Measurements from ENCODE around the gene ZBTB38.

Gene ZBTB38, protein sequence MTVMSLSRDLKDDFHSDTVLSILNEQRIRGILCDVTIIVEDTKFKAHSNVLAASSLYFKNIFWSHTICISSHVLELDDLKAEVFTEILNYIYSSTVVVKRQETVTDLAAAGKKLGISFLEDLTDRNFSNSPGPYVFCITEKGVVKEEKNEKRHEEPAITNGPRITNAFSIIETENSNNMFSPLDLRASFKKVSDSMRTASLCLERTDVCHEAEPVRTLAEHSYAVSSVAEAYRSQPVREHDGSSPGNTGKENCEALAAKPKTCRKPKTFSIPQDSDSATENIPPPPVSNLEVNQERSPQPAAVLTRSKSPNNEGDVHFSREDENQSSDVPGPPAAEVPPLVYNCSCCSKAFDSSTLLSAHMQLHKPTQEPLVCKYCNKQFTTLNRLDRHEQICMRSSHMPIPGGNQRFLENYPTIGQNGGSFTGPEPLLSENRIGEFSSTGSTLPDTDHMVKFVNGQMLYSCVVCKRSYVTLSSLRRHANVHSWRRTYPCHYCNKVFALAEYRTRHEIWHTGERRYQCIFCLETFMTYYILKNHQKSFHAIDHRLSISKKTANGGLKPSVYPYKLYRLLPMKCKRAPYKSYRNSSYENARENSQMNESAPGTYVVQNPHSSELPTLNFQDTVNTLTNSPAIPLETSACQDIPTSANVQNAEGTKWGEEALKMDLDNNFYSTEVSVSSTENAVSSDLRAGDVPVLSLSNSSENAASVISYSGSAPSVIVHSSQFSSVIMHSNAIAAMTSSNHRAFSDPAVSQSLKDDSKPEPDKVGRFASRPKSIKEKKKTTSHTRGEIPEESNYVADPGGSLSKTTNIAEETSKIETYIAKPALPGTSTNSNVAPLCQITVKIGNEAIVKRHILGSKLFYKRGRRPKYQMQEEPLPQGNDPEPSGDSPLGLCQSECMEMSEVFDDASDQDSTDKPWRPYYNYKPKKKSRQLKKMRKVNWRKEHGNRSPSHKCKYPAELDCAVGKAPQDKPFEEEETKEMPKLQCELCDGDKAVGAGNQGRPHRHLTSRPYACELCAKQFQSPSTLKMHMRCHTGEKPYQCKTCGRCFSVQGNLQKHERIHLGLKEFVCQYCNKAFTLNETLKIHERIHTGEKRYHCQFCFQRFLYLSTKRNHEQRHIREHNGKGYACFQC (N-terminal part only)

GRCh38 chr3:141368062-141368924 lies at the start of gene ZBTB38:
Gene ZBTB38, plus strand, starts transcription at chr3:141368504. Its CDS starts 73,885 bp downstream, at chr3:141442389.
- no peak for DNase-seq

- no peak for DNase-seq
Observed at GRCh38 chr3:141320399-141321108, 47.8 kb upstream of the ZBTB38 start.

- no peak for DNase-seq
Observed at GRCh38 chr3:141321109-141321497, 47.2 kb upstream of the ZBTB38 start.

DNA sequence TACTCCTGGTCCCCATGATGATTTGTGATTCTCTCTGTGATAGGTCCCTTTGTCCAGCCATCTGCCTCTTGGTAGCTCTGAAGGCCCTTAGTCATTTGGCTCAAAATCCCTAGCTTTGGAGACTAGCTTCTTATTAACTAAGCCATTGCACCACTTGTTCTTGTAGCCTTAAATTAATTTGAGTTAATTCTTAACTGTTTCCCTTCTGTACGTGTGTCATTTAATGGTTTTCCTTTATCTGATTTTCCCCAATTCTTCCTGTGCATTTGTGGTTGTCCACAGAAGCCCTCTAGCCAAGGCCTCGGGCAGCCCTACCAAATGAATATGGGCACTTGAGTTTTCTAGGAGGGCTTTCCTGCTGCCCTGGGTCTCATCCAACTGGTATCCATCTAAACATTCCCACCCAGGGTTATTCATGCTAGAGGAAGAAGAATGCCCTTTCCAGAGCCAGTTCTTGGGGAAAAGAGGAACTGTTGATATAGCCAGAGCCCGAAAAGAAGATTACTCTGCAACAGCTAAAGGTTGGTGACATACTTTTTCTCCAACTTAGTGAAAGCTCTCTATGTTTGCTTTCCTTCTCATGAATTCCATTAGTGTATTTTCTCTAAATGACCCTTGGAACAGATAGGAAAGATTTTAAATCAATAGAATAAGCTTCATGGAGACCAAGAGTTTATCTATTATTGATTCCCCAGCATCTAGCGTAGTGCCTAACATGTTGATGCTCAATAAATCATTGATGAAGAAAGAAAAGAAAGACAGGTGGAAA lies 44.2 kb upstream of the ZBTB38 start:
- DNase-seq = no peak

- no peak for DNase-seq
Observed at GRCh38 chr3:141326123-141326522, 42.2 kb upstream of the ZBTB38 start.

DNA sequence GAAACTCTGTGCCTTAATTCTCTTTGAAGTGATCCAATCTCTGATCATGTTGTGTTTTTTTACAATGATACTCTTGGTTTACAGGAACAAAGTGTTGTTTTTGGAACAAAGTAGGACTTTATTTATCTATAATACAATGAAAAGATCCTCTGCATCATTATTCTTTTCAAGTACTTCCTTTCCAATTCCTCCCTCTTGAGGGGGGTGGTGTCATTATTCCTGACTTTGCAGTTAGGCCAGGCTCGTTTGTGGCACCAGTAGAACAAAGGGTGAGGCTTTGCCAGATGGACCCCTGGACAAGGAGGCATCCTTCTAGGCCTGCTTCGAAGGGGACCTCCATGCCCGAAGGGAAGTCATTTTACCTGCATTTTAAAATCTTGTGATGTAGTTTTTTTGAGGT lies 41.7 kb upstream of the ZBTB38 start:
- DNase-seq = no peak

- DNase-seq = peak; percentile 28
Observed at GRCh38 chr3:141328286-141329166, 39.8 kb upstream of the ZBTB38 start.

GRCh38 chr3:141330235-141330634 lies 38.1 kb upstream of the ZBTB38 start:
- no peak for DNase-seq

- DNase-seq = no peak
Observed at GRCh38 chr3:141330718-141331376, 37.5 kb upstream of the ZBTB38 start.

DNA sequence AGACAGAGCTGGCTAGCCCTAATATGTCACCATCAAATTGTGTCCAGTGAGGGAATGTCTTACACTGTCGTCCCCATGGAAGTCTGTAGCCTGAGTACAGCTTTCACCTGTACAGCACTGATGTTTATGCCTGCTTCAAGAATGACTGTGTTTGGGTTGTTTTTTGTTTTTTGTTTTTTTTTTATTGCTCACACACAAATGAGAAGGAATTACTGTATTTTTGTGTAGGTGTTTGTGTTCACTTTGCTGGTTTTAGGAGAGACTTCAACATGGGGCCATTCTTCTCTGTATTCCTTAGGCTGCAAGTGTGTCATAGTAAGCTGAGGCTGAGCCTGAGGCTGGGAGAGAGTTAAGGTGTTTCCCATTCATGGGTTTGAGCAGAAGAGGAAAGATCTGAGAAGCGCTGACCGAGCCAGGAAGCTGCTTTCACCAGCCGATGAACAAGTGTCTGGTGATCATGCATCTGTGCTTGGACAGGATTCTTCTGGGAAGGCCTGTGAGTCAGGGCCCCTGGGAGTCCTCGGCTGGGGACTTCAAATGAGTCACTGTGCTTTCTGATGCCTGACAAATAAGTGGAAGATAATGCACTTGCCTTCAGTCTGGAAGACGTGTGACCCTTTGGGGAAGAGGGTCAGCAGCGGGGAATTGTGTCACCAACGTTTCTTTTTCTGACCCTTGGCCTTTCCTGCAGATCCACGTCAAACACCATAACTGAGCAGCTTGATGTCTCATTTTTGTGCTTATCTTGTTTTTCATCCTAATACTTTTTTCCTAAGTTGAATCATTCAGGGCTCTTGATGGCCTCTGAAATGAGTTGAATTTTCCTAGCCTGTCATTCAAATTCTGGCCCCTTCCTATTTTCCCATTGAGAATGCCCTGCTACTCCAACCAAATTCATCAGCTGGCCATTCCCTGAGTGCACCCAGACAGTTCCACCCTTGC lies 36.7 kb upstream of the ZBTB38 start:
- DNase-seq = no peak

DNA sequence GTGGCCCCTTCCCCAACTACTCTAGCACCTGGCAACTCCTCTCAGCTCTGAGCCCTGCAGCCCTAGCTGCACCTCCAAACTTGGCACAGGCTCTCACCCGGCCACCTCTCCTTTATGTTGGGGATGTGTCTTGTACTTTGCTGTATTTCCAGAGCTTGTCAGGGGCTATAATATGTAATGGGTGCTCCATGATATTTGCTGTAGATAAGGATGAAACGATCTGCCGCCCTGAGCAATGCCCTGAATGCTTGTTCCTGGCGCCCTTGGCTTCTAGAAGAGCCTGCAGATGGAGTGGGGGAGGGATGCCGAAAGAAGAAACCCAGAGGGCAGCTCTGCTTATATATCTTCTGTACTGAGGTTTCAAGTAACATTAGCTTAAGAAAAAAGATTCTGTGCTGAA lies 35.9 kb upstream of the ZBTB38 start:
- DNase-seq = no peak

GRCh38 chr3:141333836-141334626 lies 34.3 kb upstream of the ZBTB38 start:
- DNase-seq = no peak

DNA sequence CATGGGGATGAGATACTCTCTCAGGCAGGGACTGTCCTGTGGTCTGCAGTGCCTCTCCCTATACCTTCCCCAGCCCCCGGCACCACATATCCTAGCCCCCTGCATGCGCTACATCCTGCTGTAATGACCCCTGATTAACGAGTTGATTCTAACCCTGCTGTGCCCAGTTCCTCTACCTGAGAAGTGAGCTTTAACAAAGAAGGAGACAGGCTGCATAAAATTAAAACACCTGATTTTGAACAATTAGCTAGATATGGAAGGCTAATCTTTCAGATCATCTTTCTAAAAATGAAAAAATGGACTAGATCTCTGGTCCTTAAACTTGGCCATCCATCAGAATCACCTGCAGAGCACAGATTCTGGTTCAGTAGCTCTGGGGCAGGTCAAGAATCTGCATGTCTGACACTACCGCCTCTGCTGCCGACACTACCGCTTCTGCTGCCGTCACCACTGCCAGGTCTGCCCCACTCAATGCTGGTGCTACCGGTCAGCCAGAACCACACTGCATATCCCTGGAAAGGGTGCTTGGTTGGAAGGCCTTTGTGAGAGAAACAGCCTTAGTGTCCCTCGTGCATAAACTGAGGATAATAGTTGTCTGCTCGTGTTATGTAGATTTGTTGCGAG lies 33.6 kb upstream of the ZBTB38 start:
- DNase-seq = no peak

- DNase-seq = no peak
Observed at GRCh38 chr3:141335531-141336061, 32.7 kb upstream of the ZBTB38 start.

DNA sequence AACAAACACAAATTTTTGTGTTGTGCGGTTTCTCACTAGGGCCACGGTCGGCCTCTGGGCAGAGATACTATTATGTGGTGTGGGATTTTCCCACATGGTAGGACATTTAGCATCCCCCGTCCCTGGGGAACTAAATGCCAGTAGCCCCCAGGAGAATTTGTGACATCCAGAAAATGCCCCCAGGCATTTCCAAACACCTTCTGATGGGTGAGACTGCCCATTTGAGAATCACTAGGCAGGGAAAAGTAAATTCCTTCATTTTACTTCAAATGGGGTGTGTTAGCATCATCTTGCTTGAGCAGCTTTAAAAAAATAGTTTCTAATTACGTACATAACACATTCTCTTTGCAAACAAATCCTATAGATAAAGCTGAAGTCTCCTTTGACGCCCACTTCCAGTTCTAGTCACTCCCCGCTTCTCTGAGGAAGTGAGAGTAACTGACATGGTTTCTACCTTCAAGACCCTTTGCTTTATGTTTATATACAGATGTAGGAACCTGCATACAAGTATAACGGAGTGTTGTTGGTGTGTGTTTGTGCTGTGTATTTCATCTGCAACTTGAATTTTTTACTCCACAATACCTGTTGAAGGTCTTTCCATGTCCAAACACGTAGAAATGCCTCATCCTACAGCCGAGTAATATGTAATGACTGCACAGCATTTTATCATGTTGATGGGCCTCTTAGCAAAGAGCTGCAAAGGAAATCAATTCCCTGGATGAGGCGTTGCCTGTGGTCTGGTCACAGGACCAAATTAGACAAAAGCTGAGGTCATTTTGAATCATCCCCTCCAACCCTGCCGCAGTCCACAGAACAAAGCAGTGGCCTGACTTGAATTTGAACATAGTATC lies 31.4 kb upstream of the ZBTB38 start:
- no peak for DNase-seq

- no peak for DNase-seq
Observed at GRCh38 chr3:141337523-141337854, 30.8 kb upstream of the ZBTB38 start.
